Endodermal cell (in vitro differentiated cells): ENCODE data around the gene GNB1L. TPM values are rescaled to one million over a fixed set of nuclear protein-coding genes. Genes with fewer than 3 reads are reported as not detected.

Source experiments
- DNase-seq: peaks from one replicate; pipeline ENCODE4 v3.0.0-alpha.2; 2017
- H3K27ac ChIP-seq: 2 replicates; pipeline ENCODE4 v1.5.1; 2013; ENCODE audit warnings: mild to moderate bottlenecking, low read depth, low read length, moderate library complexity
- H3K27me3 ChIP-seq: 2 replicates; pipeline ENCODE4 v1.6.1; 2013; ENCODE audit warnings: mild to moderate bottlenecking, low read length, moderate library complexity; ENCODE audit not compliant: insufficient read depth, control insufficient read depth, poor library complexity, severe bottlenecking
- H3K36me3 ChIP-seq: 2 replicates; pipeline ENCODE4 v1.7.0; 2013; ENCODE audit warnings: mild to moderate bottlenecking, low read length, moderate library complexity; ENCODE audit not compliant: control insufficient read depth, insufficient read depth
- H3K4me1 ChIP-seq: one replicate; pipeline ENCODE4 v1.7.0; 2013; ENCODE audit warnings: low read length; ENCODE audit not compliant: control insufficient read depth, insufficient read depth
- H3K4me3 ChIP-seq: 2 replicates; pipeline ENCODE4 v1.5.1; 2013; ENCODE audit warnings: mild to moderate bottlenecking, low read length, moderate library complexity
- H3K9ac ChIP-seq: 2 replicates; pipeline ENCODE4 v1.6.1; 2013; ENCODE audit warnings: mild to moderate bottlenecking, low read length, moderate library complexity; ENCODE audit not compliant: poor library complexity, severe bottlenecking; ENCODE audit errors: extremely low read depth
- H3K9me3 ChIP-seq: 2 replicates; pipeline ENCODE4 v1.6.1; 2013; ENCODE audit warnings: mild to moderate bottlenecking, low read length, moderate library complexity; ENCODE audit not compliant: control insufficient read depth
- H3K27ac Mint-ChIP-seq: 2 replicates; pipeline ENCODE4 v1.8.0; 2020; ENCODE audit warnings: mixed read lengths
- H3K27me3 Mint-ChIP-seq: 2 replicates; pipeline ENCODE4 v1.8.0; 2021; ENCODE audit warnings: mild to moderate bottlenecking, mixed read lengths; ENCODE audit not compliant: insufficient read depth
- H3K36me3 Mint-ChIP-seq: 2 replicates; pipeline ENCODE4 v1.8.0; 2020; ENCODE audit warnings: low read depth, mixed read lengths
- H3K4me1 Mint-ChIP-seq: 2 replicates; pipeline ENCODE4 v1.8.0; 2020; ENCODE audit warnings: mixed read lengths
- H3K4me3 Mint-ChIP-seq: 2 replicates; pipeline ENCODE4 v1.8.0; 2020; ENCODE audit warnings: mild to moderate bottlenecking, moderate library complexity, mixed read lengths
- H3K9me3 Mint-ChIP-seq: 2 replicates; pipeline ENCODE4 v1.8.0; 2020; ENCODE audit warnings: mild to moderate bottlenecking, mixed read lengths
- WGBS, 2 experiments: methylation state at CpG; one replicate each; pipeline versions ENCODE4 v1.1.5 to v1.1.7; 2013; ENCODE audit warnings: missing lambda C conversion rate in 2 of 2, mixed read lengths in 1 of 2; ENCODE audit not compliant: insufficient coverage in 1 of 2, insufficient read length in 1 of 2; 5-methylcytosine and 5-hydroxymethylcytosine counted together
- total RNA-seq, 2 donors: library from RNA; stranded (reverse); fragmentation: NEBNext Ultra II Directional in 1 of 2; extraction: Animal tissue kit (Norgen Biotek cat#: 25700) in 1 of 2; gene quantifications; 2 replicates in 1 of 2; 3 replicates in 1 of 2; pipeline ENCODE4 v1.2.1, GENCODE V29; 2021
- TF ChIP-seq, protein P1 (sequence below): fragments of 200-600 bp; sonication (generic); conservative IDR thresholded peaks from 2 replicates; pipeline ENCODE4 v1.5.0; 2021; ENCODE audit warnings: antibody characterized with exemption, mild to moderate bottlenecking

Gene GNB1L
- total RNA-seq, 2 donors from 2014 or later: 9.5 to 12.2 TPM

- peaks cover 34% of the 10 kb centered on the region for H3K36me3 ChIP-seq
- H3K36me3 Mint-ChIP-seq: peaks cover 30% of the 10 kb centered on the region
- H3K9me3 Mint-ChIP-seq: peaks cover 3% of the 10 kb centered on the region
- peaks cover 10% of the 10 kb centered on the region for H3K9me3 ChIP-seq
- H3K4me1 Mint-ChIP-seq: peaks cover 33% of the 10 kb centered on the region
- 87 to 92% methylated on average over 8 to 9 of the region's 9 CpGs for WGBS, 2 experiments
- TF ChIP-seq, protein P1, sequence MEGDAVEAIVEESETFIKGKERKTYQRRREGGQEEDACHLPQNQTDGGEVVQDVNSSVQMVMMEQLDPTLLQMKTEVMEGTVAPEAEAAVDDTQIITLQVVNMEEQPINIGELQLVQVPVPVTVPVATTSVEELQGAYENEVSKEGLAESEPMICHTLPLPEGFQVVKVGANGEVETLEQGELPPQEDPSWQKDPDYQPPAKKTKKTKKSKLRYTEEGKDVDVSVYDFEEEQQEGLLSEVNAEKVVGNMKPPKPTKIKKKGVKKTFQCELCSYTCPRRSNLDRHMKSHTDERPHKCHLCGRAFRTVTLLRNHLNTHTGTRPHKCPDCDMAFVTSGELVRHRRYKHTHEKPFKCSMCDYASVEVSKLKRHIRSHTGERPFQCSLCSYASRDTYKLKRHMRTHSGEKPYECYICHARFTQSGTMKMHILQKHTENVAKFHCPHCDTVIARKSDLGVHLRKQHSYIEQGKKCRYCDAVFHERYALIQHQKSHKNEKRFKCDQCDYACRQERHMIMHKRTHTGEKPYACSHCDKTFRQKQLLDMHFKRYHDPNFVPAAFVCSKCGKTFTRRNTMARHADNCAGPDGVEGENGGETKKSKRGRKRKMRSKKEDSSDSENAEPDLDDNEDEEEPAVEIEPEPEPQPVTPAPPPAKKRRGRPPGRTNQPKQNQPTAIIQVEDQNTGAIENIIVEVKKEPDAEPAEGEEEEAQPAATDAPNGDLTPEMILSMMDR: no peak
- no peak overlapping the region for H3K4me3 Mint-ChIP-seq
- H3K27ac ChIP-seq: no peak overlapping the region
- H3K4me3 ChIP-seq: no peak overlapping the region
- peak overlapping the region; percentile 79 for H3K27ac Mint-ChIP-seq
- DNase-seq: no peak
- H3K4me1 ChIP-seq: peaks cover 5% of the 10 kb centered on the region
- no peaks in the 10 kb centered on the region for H3K27me3 ChIP-seq
- no peaks in the 10 kb centered on the region for H3K27me3 Mint-ChIP-seq
- peak overlapping the region; percentile 22 for H3K9ac ChIP-seq
These were observed 3.9 kb downstream of the GNB1L start for GRCh38 chr22:19850763-19851109.

DNA sequence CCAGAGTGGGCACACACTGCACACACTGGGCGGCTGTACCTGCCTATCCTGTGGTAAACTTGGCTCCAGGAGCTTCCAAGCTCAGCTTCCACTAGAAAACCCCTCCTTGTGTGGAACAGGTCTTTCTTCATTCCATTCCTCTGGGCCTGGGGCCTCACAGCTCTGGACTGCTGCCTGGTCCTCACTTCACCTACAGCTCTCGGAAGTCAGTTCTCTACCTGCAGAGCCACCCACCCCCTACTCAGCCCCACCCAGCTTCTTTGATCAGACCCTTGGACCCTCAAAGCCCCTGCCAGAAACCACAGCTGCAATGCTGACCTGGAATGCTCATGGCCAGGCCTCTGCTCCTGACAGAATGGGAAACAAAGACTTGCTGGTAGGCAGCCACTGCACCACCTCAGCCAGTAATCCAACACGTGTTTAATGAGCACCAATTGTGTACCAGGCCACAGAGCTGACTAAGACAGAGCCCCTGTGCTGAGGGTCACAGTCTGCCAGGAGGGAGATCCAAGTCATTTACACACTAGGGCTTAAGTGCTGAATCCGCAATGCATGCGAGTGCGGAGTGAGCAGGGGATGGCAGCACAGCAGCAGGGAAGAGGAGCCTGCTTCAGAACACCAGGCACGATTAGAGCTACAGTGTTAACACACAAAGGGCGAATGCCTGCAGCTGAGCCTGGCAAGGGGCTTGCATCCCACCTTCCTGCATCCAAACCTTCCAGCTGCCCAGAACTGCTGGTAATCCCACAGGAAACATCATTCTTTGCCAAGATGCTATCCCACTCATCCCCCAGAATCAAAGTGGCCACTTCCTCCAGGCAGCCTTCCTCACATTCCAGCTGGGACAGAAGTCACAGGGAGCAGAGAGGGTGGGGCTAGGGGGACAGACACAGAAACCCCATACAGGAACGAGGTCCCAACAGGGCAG is 4.6 kb downstream of the GNB1L start:
- H3K4me1 Mint-ChIP-seq: peaks cover 30% of the 10 kb centered on the region
- Histone ChIP-seq H3K36me3 (peaks cover 34% of the 10 kb centered on the region), H3K4me3 (no peak overlapping the region), H3K4me1 (peaks cover 5% of the 10 kb centered on the region), H3K27me3 (no peaks in the 10 kb centered on the region), H3K9ac (peak overlapping the region; percentile 22), H3K9me3 (peaks cover 10% of the 10 kb centered on the region), H3K27ac (no peak overlapping the region)
- peak; percentile 74 for DNase-seq
- no peaks in the 10 kb centered on the region for H3K27me3 Mint-ChIP-seq
- H3K36me3 Mint-ChIP-seq: peaks cover 30% of the 10 kb centered on the region
- TF ChIP-seq, protein P1: no peak
- H3K4me3 Mint-ChIP-seq: no peak overlapping the region
- H3K27ac Mint-ChIP-seq: peak overlapping the region; percentile 79
- 82 to 89% methylated on average over 8 to 9 of the region's 9 CpGs for WGBS, 2 experiments
- H3K9me3 Mint-ChIP-seq: peaks cover 3% of the 10 kb centered on the region

DNA sequence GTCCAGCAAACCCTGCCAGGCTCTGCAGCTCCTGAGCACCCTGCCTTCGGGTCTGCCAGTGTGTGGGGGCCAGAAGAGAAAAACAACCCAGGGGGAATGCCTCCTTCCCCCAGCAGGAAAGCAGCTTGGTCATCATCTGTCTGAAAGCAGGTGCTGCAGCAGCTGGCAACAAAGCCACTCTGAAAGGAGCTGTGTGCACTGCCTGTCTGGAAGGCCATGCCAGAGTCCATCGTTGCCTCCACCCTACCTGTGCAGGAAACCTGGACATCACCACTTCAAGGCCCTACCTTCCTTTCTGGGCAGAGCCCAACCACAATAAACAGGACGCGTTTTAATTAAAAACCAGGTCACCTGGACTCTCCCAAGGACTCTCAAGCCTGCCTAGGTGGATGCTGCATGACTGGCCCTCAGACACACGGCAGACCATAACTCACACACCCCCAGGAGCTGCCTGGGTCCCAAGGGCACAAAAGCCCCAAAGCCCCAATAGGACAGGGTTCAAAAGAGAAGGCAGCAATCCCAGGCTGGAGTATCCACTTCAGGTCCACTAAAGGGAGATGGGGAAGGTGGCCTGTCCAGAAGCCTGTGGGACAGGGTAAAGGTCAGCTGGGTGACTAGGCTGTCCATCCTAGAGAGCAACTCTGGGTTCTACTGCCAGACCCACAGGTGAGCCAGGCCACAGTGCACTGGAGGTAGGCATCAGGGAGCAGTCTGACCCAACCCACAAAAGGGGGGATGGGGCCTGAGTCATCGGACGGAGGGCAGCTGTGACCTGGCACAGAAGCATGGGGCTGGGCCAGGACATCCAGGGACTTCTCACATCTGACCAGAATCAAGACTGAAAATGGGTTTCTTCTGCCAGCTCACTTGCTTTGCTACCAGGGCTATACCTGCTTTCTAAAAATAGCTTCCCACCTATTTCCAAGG is 6.1 kb downstream of the GNB1L start:
- no peak overlapping the region for H3K4me3 ChIP-seq
- H3K27ac ChIP-seq: no peak overlapping the region
- DNase-seq: peak; percentile 47
- Mint-ChIP-seq H3K4me1 (peaks cover 25% of the 10 kb centered on the region), H3K27ac (no peak overlapping the region), H3K27me3 (no peaks in the 10 kb centered on the region), H3K9me3 (peaks cover 3% of the 10 kb centered on the region), H3K4me3 (no peak overlapping the region), H3K36me3 (peaks cover 30% of the 10 kb centered on the region)
- TF ChIP-seq, protein P1: no peak
- peaks cover 34% of the 10 kb centered on the region for H3K36me3 ChIP-seq
- H3K27me3 ChIP-seq: no peaks in the 10 kb centered on the region
- WGBS, 2 experiments: 91 to 93% methylated on average over 3 to 7 of the region's 7 CpGs
- H3K9ac ChIP-seq: no peak overlapping the region
- peaks cover 6% of the 10 kb centered on the region for H3K4me1 ChIP-seq
- peaks cover 10% of the 10 kb centered on the region for H3K9me3 ChIP-seq
